ENCODE measurements around the gene LINC01488. TPM values are rescaled to one million over a fixed set of nuclear protein-coding genes. Genes with fewer than 3 reads are reported as not detected.

The LINC01488 gene
- total RNA-seq, 2 donors from 2014 or later, result not detected

- no peak overlapping the region for H3K27ac ChIP-seq
- H3K27me3 ChIP-seq (replicated peaks; ENCODE audit: insufficient read depth), result no peaks in the 10 kb centered on the region
- DNase-seq (ENCODE audit: low spot score) (no peak), ATAC-seq (ENCODE audit: insufficient number of reproducible peaks, low FRiP score, low read depth) (no peak)
- H3K36me3 ChIP-seq, result no peaks in the 10 kb centered on the region
- H3K9me3 ChIP-seq, result no peaks in the 10 kb centered on the region
- no peak for TF ChIP-seq CTCF (IDR thresholded peaks at IDR 0.05)
- H3K4me1 ChIP-seq (ENCODE audit: control insufficient read depth in 1 of 2, low read depth in 2 of 2), result no peaks in the 10 kb centered on the region
- H3K4me3 ChIP-seq, result no peak overlapping the region
Measured at GRCh38 chr11:69436041-69436982, 45.2 kb upstream of the LINC01488 start.

GRCh38 chr11:69437001-69437875 lies 44.2 kb upstream of the LINC01488 start:
- TF ChIP-seq CTCF (IDR thresholded peaks at IDR 0.05), result no peak
- Histone ChIP-seq H3K27ac (no peak overlapping the region), H3K36me3 (no peaks in the 10 kb centered on the region), H3K4me3 (no peak overlapping the region), H3K27me3 (replicated peaks; ENCODE audit: insufficient read depth) (no peaks in the 10 kb centered on the region), H3K9me3 (no peaks in the 10 kb centered on the region), H3K4me1 (ENCODE audit: control insufficient read depth in 1 of 2, low read depth in 2 of 2) (no peaks in the 10 kb centered on the region)
- no peak for ATAC-seq (ENCODE audit: insufficient number of reproducible peaks, low FRiP score, low read depth)
- DNase-seq (ENCODE audit: low spot score), result no peak

- Histone ChIP-seq H3K9me3 (no peaks in the 10 kb centered on the region), H3K4me3 (no peak overlapping the region), H3K27ac (no peak overlapping the region), H3K4me1 (ENCODE audit: control insufficient read depth in 1 of 2, low read depth in 2 of 2) (peaks cover 2 to 3% of the 10 kb centered on the region in 2 donors), H3K27me3 (replicated peaks; ENCODE audit: insufficient read depth) (no peaks in the 10 kb centered on the region), H3K36me3 (no peaks in the 10 kb centered on the region)
- ATAC-seq (ENCODE audit: insufficient number of reproducible peaks, low FRiP score, low read depth) (no peak), DNase-seq (ENCODE audit: low spot score) (no peak)
- TF ChIP-seq CTCF (IDR thresholded peaks at IDR 0.05), result no peak
Measured at GRCh38 chr11:69437876-69438205, 43.6 kb upstream of the LINC01488 start.

GRCh38 chr11:69438286-69438920 lies 43.1 kb upstream of the LINC01488 start:
- H3K27ac ChIP-seq, result no peak overlapping the region
- ATAC-seq (ENCODE audit: insufficient number of reproducible peaks, low FRiP score, low read depth) (no peak), DNase-seq (ENCODE audit: low spot score) (no peak)
- no peaks in the 10 kb centered on the region for H3K27me3 ChIP-seq (replicated peaks; ENCODE audit: insufficient read depth)
- no peaks in the 10 kb centered on the region for H3K9me3 ChIP-seq
- H3K4me3 ChIP-seq, result no peak overlapping the region
- peaks cover 5 to 9% of the 10 kb centered on the region in 2 donors for H3K4me1 ChIP-seq (ENCODE audit: control insufficient read depth in 1 of 2, low read depth in 2 of 2)
- no peaks in the 10 kb centered on the region for H3K36me3 ChIP-seq
- no peak for TF ChIP-seq CTCF (IDR thresholded peaks at IDR 0.05)

- no peak overlapping the region for H3K27ac ChIP-seq
- no peaks in the 10 kb centered on the region for H3K27me3 ChIP-seq (replicated peaks; ENCODE audit: insufficient read depth)
- no peak for TF ChIP-seq CTCF (IDR thresholded peaks at IDR 0.05)
- no peaks in the 10 kb centered on the region for H3K9me3 ChIP-seq
- no peak for DNase-seq (ENCODE audit: low spot score)
- ATAC-seq (ENCODE audit: insufficient number of reproducible peaks, low FRiP score, low read depth), result no peak
- H3K4me1 ChIP-seq (ENCODE audit: control insufficient read depth in 1 of 2, low read depth in 2 of 2), result peaks cover 9 to 16% of the 10 kb centered on the region in 2 donors
- no peak overlapping the region for H3K4me3 ChIP-seq
- no peaks in the 10 kb centered on the region for H3K36me3 ChIP-seq
Measured at GRCh38 chr11:69439127-69439526, 42.3 kb upstream of the LINC01488 start.
